Dedifferentiated amniotic fluid mesenchymal stem cell (primary cell): ENCODE results near the gene ADAMTS17.

Experiments
- DNase-seq: peaks from one replicate; pipeline ENCODE4 v3.0.0-alpha.2; 2016; ENCODE audit errors: extremely low spot score

ADAMTS17 gene

GRCh38 chr15:100310513-100311153, 31.1 kb downstream of the ADAMTS17 start:
- no peak for DNase-seq

- DNase-seq, result no peak
These were observed 31.8 kb downstream of the ADAMTS17 start for GRCh38 chr15:100310041-100310405.

GRCh38 chr15:100309109-100310040, 32.4 kb downstream of the ADAMTS17 start:
- no peak for DNase-seq

GRCh38 chr15:100308608-100309007, 33.2 kb downstream of the ADAMTS17 start:
- no peak for DNase-seq

GRCh38 chr15:100308213-100308600, 33.6 kb downstream of the ADAMTS17 start:
- DNase-seq, result no peak

- no peak for DNase-seq
These were observed 34.2 kb downstream of the ADAMTS17 start for GRCh38 chr15:100307241-100308212.

- DNase-seq, result no peak
These were observed 35.7 kb downstream of the ADAMTS17 start for GRCh38 chr15:100306098-100306497.

- no peak for DNase-seq
These were observed 39.8 kb downstream of the ADAMTS17 start for GRCh38 chr15:100301910-100302431.

- DNase-seq, result no peak
These were observed 43.5 kb downstream of the ADAMTS17 start for GRCh38 chr15:100298257-100298656.

GRCh38 chr15:100297812-100298211, 44.0 kb downstream of the ADAMTS17 start:
- DNase-seq, result no peak

GRCh38 chr15:100295939-100296565, 45.7 kb downstream of the ADAMTS17 start:
- DNase-seq, result no peak

- no peak for DNase-seq
These were observed 49.8 kb downstream of the ADAMTS17 start for GRCh38 chr15:100292010-100292409.

- no peak for DNase-seq
These were observed 50.7 kb downstream of the ADAMTS17 start for GRCh38 chr15:100291106-100291505.

GRCh38 chr15:100285641-100286295, 56.0 kb downstream of the ADAMTS17 start:
- no peak for DNase-seq

GRCh38 chr15:100284701-100285100, 57.1 kb downstream of the ADAMTS17 start:
- no peak for DNase-seq

GRCh38 chr15:100284191-100284590, 57.6 kb downstream of the ADAMTS17 start:
- DNase-seq, result no peak

GRCh38 chr15:100281096-100281917, 60.5 kb downstream of the ADAMTS17 start:
- DNase-seq, result no peak

- DNase-seq, result no peak
These were observed 61.9 kb downstream of the ADAMTS17 start for GRCh38 chr15:100279849-100280248.

- no peak for DNase-seq
These were observed 62.3 kb downstream of the ADAMTS17 start for GRCh38 chr15:100279446-100279845.
